H54 (cell line): ENCODE results near the gene COA3.

Source experiments
- DNase-seq: peaks from one replicate; pipeline ENCODE4 v3.0.0; 2011; ENCODE audit warnings: low spot score, mixed read lengths; ENCODE audit not compliant: insufficient read length
- FAIRE-seq: peaks from 3 replicates; lab custom pipeline; 2011; peaks lifted over from hg19 to GRCh38; lab: Jason Lieb, UNC
- POLR2A ChIP-seq: IDR thresholded peaks from 2 replicates; pipeline ENCODE4 v1.6.1; 2011; ENCODE audit warnings: low read depth, mild to moderate bottlenecking, low read length

Gene COA3, protein sequence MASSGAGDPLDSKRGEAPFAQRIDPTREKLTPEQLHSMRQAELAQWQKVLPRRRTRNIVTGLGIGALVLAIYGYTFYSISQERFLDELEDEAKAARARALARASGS

DNA sequence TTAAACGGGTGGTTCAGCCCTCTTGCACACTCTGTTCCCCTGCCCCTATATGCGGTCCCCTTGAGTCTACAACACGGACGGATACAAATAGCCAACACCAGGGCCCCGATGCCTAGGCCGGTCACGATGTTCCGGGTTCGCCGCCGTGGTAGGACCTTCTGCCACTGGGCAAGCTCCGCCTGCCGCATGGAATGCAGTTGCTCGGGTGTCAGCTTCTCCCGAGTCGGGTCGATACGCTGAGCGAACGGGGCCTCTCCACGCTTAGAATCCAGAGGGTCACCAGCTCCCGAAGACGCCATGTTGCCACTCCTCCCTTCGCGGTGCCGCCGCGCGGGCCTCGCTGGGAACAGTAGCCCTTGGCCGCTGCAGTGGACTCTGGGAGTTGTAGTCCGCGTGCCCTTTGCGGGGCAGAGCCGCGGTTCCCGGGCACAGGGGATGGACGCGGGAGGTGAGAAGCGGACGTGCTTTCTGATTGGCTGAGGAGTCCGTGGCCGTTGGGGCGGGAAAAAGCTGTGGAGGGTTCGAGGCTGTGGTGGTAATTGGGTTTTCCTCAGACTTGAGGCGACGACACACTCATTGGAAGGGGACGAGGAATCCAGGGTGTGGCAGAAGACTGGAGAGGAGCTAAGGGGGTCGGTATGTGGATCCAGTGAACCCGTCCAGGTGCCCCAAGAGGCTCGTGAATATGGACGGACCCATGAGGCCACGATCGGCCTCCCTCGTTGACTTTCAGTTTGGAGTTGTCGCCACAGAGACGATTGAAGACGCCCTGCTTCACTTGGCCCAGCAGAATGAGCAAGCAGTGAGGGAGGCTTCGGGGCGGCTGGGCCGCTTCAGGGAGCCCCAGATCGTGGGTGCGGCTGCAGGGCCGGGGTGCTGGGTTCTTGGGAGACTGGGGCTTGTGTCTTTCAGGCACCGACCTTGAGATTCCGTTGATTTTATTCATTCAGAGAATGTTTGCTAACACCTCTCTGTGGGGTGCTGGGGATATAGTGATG lies at the start of gene COA3, which contains the start of gene CNTD1:
COA3 (minus strand) TSS at position 322 of the 998 bp plus-strand sequence; CDS start at position 299, 23 bp downstream.
CNTD1 (plus strand) TSS at position 479 of the 998 bp plus-strand sequence; CDS start at position 686, 207 bp downstream.
- peak; percentile 92 for DNase-seq
- TF ChIP-seq POLR2A: peak; percentile 83
- no peak for FAIRE-seq

DNA sequence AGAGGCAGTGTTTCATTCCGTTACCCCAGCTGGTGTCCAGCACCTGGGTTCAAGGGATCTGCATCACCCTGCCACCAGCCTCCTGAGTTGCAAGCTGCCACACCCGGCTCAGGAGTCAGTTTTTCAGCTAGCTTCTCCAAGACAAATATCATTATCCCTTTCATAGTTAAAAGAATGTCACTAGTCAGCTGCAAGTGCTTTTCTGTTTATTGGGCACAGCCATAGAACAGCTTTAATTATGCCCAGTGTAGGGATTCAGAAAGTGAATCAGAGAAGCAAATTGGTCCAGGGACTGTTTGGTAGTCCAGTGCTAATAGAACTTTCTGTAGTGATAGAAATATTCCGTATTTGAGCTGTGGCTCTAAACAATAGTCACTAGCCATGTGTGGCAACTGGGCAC lies 49.6 kb upstream of the COA3 start:
- DNase-seq (no peak), FAIRE-seq (no peak)
- TF ChIP-seq POLR2A: no peak

DNA sequence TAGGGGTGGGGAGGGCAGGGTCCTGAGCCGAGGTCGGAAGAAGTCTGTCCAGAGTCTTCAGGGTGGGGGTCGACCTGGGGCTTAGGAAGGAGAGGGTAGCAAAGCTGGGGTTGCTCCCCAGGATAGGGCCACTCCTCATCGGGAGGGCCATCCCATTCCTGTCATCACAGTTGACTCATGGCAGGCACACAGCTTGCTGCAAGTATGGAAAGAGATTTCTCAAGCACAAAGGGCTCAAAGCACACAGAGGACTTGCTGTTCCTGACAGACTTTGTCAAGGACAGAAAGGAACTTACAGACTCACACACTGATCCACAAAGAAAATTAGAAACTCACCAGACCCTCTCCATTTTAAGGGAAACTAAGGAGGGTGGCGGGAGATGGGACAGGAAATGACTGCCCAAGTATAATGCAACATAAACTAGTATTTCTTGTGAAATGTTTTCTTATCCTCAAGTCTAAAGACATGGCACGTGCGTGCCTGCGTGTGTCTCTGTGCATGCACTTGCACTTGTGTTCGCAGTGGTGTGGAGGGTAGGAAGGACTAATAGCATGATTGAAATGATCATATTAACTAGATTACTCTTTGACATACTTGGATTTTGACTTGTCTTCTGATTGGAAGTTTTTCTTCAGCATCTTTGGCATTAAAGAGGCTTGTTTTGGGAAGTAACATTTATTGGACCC lies 48.2 kb upstream of the COA3 start:
- DNase-seq (no peak), FAIRE-seq (no peak)

DNA sequence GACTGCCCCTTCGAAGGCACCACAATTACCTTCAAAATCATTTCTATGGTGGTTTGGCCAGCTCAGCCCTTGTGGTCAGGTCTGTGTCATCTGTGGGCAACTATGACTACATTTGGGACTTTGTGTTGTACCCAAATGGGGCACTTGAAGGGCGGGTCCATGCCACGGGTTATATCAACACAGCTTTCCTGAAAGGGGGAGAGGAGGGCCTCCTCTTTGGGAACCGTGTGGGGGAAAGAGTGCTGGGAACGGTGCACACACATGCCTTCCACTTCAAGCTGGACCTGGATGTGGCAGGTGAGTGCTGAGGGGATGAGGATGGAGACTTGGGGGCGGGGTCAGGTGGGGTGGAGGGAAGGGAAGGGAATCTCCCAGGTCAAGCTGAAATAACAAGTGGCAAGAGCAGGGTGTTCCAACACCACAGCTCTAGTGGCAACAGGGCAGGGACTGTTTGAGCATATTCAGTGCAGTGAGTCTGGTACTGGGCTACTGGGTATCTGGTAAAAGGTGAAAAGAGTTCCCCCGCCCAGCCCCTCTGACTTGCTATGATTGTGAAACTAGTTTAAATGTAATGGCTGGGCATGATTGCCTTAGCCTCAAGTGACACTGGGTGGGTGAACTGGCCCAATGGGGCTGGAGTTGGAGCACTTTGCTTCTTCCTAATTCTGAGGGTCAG lies 47.6 kb upstream of the COA3 start:
- FAIRE-seq (no peak), DNase-seq (peak; percentile 59)
- TF ChIP-seq POLR2A: no peak

More for the DNA sequence above, 48.2 kb upstream of the COA3 start:
- no peak for TF ChIP-seq POLR2A

DNA sequence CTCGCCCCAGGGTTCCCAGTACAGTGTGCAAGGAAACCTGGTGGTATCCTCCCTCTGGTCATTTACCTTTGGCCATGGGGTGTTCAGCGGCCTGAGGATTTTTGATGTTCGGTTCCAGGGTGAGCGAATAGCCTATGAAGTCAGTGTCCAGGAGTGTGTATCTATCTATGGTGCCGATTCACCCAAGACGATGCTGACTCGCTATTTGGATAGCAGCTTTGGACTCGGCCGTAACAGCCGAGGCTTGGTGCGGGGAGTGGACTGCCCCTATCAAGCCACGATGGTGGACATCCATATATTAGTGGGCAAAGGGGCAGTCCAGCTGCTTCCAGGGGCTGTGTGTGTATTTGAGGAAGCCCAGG lies 47.0 kb upstream of the COA3 start:
- FAIRE-seq (no peak), DNase-seq (no peak)
- no peak for TF ChIP-seq POLR2A

DNA sequence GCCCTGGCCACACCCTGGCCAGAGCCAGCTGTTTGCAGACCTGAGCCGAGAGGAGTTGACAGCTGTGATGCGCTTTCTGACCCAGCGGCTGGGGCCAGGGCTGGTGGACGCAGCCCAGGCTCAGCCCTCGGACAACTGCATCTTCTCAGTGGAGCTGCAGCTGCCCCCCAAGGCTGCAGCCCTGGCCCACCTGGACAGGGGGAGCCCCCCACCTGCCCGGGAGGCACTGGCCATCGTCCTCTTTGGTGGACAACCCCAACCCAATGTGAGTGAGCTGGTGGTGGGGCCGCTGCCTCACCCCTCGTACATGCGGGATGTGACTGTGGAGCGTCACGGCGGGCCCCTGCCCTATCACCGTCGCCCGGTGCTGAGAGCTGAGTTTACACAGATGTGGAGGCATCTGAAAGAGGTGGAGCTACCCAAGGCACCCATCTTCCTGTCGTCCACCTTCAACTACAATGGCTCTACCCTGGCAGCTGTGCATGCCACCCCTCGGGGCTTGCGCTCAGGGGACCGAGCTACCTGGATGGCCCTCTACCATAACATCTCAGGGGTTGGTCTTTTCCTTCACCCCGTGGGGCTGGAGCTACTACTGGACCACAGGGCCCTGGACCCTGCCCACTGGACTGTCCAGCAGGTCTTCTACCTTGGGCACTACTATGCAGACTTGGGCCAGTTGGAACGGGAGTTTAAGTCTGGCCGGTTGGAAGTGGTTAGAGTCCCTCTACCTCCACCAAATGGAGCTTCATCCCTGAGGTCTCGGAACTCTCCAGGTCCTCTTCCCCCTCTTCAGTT lies 46.5 kb upstream of the COA3 start:
- DNase-seq: no peak
- TF ChIP-seq POLR2A: no peak
- no peak for FAIRE-seq

DNA sequence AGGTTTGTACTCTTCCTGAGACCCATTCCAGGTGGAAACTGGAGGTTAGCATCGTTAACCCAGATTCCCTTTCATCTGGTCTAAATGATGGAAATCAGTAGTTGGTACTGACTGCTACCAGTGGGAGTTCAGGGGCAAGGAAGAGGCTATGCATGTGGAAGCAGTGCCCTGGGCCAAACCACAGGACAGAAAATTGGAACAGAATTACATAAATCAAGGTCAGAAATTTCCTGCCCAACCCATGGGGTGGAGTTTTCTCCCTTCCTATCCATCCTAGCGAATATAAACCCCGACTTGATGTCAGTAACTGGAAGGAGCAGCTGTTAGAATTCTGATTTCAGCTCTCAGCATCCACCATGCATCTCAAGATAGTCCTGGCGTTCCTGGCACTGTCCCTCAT lies 45.8 kb upstream of the COA3 start, which contains the start of gene AOC2:
AOC2 (plus strand) TSS at position 310 of the 400 bp plus-strand sequence; CDS start at position 357, 47 bp downstream.
- no peak for FAIRE-seq
- no peak for TF ChIP-seq POLR2A
- no peak for DNase-seq

DNA sequence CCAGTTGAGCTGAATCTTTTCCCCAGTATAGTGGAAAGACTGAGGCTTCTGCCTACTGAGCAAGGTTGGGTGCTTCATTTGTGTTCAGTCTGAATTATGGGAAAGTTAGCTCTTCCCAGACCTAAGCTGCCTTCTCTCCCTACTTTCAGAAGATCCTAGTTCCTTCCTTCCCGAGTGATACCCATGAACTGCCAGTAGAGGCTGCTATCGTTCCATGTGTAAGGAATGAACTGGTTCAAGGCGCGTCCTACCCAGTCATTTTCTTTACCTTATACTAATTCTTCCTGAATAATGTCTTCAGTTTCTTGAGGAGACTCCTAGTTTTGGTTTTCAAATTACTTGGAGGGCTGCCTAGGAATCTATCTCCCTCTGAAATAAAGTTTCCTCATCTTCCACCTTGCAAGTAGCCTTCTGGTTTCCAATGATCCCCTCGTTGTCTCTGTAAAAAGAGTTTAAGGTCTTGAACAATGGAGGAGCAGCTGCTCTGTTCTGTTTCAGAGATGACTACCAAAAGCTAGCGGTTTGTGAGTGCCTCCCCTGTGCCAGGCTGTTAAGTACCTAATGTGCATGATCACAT lies 44.9 kb upstream of the COA3 start:
- TF ChIP-seq POLR2A: no peak
- FAIRE-seq (no peak), DNase-seq (peak; percentile 61)

DNA sequence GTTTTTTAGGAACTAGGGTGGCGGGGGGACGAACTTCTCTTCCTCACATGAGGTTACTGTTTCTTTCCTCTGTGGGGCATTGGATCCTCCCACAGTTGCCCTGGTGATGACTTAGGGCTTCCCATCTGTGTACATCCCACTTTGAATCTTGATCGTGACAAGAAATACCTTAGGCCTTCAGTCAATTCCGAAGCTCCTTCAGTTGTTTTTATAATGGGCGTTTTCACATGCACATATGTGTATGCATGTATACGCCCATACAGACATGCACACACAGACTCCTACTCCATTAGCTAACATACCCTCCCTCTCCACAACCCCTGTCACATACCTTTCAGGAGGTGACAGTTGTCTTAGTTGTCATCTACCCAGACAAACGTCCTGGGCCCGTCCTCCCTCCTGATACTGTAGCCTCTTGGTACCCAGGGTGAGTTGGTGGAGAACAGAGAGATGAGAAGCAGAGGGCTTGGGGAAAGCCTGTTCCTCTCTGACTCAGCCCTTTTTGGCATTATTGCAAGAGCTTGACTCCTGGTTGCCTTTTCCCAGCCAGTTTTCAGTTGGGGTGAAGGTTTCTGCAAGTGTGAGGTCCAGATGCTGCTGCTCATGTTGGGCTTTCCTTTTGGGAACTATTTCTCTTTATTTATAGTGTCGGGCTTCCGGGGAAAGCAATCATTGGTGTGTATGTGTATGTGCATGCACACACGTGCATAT lies 43.6 kb upstream of the COA3 start:
- FAIRE-seq: no peak
- TF ChIP-seq POLR2A: no peak
- DNase-seq: no peak

DNA sequence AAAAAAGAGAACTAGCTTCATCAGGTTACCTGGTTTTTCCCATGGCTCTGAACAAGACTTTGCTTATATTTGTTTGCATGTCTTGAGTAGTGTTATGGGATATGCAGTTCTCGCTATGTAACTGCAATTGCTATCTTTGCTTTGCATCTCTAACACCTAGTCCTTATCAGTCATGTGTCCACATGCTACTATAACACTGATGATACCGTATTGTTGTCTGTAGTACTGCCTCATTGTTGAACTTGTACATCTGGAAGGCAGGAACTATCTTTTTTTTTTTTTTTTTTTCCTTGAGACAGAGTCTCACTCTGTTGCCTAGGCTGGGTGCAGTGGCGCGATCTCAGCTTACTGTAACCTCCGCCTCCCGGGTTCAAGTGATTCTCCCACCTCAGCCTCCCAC lies 37.2 kb upstream of the COA3 start:
- no peak for FAIRE-seq
- TF ChIP-seq POLR2A: no peak
- DNase-seq: no peak

DNA sequence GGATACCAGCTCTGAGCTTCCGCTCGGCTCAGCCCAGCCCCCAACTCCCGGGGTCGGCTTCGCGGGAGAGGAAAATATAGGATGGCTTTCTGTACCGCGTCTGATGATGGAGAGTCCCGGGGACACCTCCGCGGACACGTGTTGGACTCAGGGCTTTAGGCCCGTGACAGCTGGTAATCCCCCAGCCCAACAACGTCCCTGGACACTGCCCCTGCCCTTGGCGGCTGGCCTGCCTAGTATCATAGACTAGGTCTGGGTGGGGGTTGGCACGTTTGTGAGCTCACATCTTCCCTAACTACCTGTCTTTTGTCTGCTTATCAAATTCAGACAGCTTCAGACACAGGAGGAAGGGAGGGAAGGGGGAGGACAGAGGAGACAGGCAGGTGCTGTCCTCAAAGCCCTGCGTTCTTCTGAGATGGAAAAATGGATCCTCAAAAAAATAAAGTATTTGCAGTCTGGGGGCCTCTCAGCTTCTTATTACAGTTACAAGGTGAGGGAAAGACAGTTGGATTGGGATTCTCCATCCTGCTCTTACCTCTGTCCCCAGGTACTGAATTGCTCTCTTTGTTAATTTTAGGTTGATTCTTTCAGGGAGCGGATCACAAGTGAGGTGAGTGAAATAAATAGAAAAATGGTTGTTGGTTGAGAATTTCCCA lies 35.4 kb upstream of the COA3 start:
- no peak for FAIRE-seq
- no peak for DNase-seq
- no peak for TF ChIP-seq POLR2A
